Measurements from ENCODE around the gene NTSR2. TPM values are rescaled to one million over a fixed set of nuclear protein-coding genes. Genes with fewer than 3 reads are reported as not detected.

The NTSR2 gene
- total RNA-seq, 4 donors from 2014 or later: not detected

GRCh38 chr2:11677136-11678055 is 7.4 kb upstream of the NTSR2 start:
- WGBS, 2 donors: 50 to 51% methylated on average over 15 to 16 of the region's 27 CpGs
- no peak for TF ChIP-seq CTCF (IDR thresholded peaks at IDR 0.05)
- TF ChIP-seq POLR2A (IDR thresholded peaks at IDR 0.05): no peak
- intact Hi-C loops (cut with DNase I): no loop called here
- H3K9me3 ChIP-seq: no peaks in the 10 kb centered on the region
- no peak overlapping the region for H3K27ac ChIP-seq
- no peaks in the 10 kb centered on the region for H3K27me3 ChIP-seq
- no peaks in the 10 kb centered on the region for H3K36me3 ChIP-seq
- peak in 1 of 2 donors; percentile 34 for DNase-seq
- no peaks in the 10 kb centered on the region for H3K4me1 ChIP-seq
- H3K4me3 ChIP-seq (replicated peaks in 1 of 3): no peak overlapping the region

DNA sequence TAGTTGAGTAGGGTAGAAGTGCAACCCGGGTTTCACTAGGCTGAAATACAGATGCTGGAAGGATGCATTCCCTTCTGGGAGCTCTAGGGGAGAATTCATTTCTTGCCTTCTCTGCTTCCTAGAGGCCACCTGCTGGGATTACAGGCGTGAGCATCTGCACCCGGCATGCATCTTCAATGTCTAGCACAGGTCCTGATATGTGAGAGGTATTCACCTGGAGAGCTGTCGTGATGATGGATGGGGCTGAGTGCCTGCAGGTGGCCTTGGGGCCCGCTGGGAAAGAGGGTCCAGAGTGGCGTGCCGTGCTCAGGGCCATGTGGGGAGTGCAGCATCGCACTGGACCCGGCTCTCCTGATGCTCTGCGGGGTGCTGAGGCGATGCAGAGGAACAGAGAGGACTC is 6.6 kb upstream of the NTSR2 start:
- intact Hi-C loops (cut with DNase I): no loop called here
- H3K4me3 ChIP-seq (replicated peaks in 1 of 3): no peak overlapping the region
- TF ChIP-seq POLR2A (IDR thresholded peaks at IDR 0.05) (no peak), CTCF (IDR thresholded peaks at IDR 0.05) (no peak)
- 38 to 49% methylated on average over 10 to 11 of the region's 11 CpGs for WGBS, 2 donors
- H3K9me3 ChIP-seq: no peaks in the 10 kb centered on the region
- DNase-seq: no peak
- no peaks in the 10 kb centered on the region for H3K27me3 ChIP-seq
- no peaks in the 10 kb centered on the region for H3K4me1 ChIP-seq
- H3K27ac ChIP-seq: no peak overlapping the region
- H3K36me3 ChIP-seq: no peaks in the 10 kb centered on the region

DNA sequence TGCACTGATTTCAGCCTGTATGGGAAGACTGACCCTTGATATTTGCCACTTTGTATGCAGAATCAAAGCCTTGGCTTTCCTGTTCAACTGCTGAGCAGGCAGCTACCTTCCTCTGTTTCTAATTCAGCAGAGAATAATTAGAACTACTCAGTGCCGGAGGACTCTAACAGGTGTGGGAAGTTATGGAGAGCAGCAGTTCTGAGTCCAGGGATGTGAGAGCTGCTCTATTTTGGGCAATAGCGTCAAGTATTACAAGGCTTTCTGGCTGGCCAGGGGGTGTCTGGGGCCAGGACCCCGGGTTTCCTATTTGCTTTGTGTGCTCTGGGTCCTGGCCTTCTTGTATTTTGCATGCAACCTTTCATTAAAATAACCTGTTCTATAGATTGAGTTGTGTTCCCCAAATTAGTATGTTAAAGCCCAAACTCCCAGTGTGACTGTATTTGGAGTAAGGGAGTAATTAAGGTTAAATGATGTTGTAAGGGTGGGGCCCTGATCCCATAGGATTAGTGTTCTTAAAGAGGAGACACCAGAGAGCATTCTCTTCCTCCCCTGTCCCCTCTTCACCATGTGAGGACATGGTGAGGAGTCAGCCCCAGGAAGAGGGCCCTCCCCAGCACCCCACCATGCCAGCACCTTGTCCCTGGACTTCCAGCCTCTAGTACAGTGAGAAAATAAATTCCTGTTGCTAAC is 5.6 kb upstream of the NTSR2 start:
- no peaks in the 10 kb centered on the region for H3K4me1 ChIP-seq
- no peak for DNase-seq
- no peaks in the 10 kb centered on the region for H3K27me3 ChIP-seq
- no peak for TF ChIP-seq CTCF (IDR thresholded peaks at IDR 0.05)
- TF ChIP-seq POLR2A (IDR thresholded peaks at IDR 0.05): no peak
- intact Hi-C loops (cut with DNase I): no loop called here
- no peak overlapping the region for H3K27ac ChIP-seq
- no peaks in the 10 kb centered on the region for H3K36me3 ChIP-seq
- H3K4me3 ChIP-seq (replicated peaks in 1 of 3): no peak overlapping the region
- WGBS, 2 donors: 77 to 81% methylated on average over 3 of the region's 3 CpGs
- H3K9me3 ChIP-seq: no peaks in the 10 kb centered on the region

- no peaks in the 10 kb centered on the region for H3K9me3 ChIP-seq
- H3K4me3 ChIP-seq (replicated peaks in 1 of 3): no peak overlapping the region
- intact Hi-C loops (cut with DNase I): no loop called here
- TF ChIP-seq CTCF (IDR thresholded peaks at IDR 0.05): no peak
- no peak for TF ChIP-seq POLR2A (IDR thresholded peaks at IDR 0.05)
- H3K36me3 ChIP-seq: no peaks in the 10 kb centered on the region
- H3K4me1 ChIP-seq: peaks cover 0 to 4% of the 10 kb centered on the region in 2 donors
- WGBS, 2 donors: 76 to 80% methylated on average over 10 of the region's 10 CpGs
- no peak overlapping the region for H3K27ac ChIP-seq
- no peaks in the 10 kb centered on the region for H3K27me3 ChIP-seq
- DNase-seq: no peak
Measured at GRCh38 chr2:11674983-11675382, 5.0 kb upstream of the NTSR2 start.

DNA sequence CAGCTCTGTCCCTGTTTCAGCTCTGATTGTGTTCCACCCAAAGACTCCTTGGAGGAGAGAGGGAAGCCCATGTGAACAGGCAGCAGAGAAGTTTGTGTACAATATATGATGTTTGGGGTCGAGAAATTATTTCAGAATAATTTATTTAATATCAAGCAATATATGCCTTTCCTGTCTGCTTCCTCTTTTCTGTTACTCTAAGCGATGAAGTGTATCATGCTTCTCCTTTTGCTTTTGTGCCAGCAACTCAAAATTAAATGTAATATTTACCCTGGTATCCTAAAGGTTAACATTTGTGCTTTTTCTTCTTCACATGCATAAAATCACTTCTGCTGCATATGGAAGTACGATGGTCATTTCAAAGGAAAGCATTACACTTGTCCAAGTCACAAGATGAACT is 2.4 kb upstream of the NTSR2 start:
- TF ChIP-seq POLR2A (IDR thresholded peaks at IDR 0.05) (no peak), CTCF (IDR thresholded peaks at IDR 0.05) (no peak)
- Histone ChIP-seq H3K9me3 (no peaks in the 10 kb centered on the region), H3K4me3 (replicated peaks in 1 of 3) (no peak overlapping the region), H3K27ac (no peak overlapping the region), H3K36me3 (no peaks in the 10 kb centered on the region), H3K27me3 (no peaks in the 10 kb centered on the region), H3K4me1 (peaks cover 0 to 10% of the 10 kb centered on the region in 2 donors)
- WGBS, 2 donors: 73% methylated on average over 3 of the region's 3 CpGs
- intact Hi-C loops (cut with DNase I): no loop called here
- no peak for DNase-seq
